CD4-positive, alpha-beta memory T cell (primary cell): ENCODE measurements around the gene DTNA. TPM values are rescaled to one million over a fixed set of nuclear protein-coding genes. Genes with fewer than 3 reads are reported as not detected.

ENCODE experiments used
- CTCF ChIA-PET: fragments of 350-600 bp; sonication (Branson Sonifier 250); formaldehyde crosslinking; loops from one replicate; lab custom pipeline; 2021; ENCODE audit warnings: inconsistent platforms; ENCODE audit not compliant: partially characterized antibody; lab: Charles Lee
- POLR2A ChIA-PET: fragments of 350-600 bp; sonication (Branson Sonifier 250); formaldehyde crosslinking; loops from one replicate; lab custom pipeline; 2021; ENCODE audit not compliant: partially characterized antibody; lab: Charles Lee
- DNase-seq, 5 donors: peaks; one replicate each; pipeline versions ENCODE4 v3.0.0 to v3.0.0-alpha.2; 2020 to 2022; ENCODE audit warnings: mixed read lengths in 1 of 5
- H3K27ac ChIP-seq: one replicate; pipeline ENCODE4 v1.7.0; 2013; ENCODE audit warnings: low read depth, low read length
- H3K27me3 ChIP-seq: 2 replicates; pipeline ENCODE4 v1.7.0; 2013; ENCODE audit warnings: mild to moderate bottlenecking, low read length, moderate library complexity; ENCODE audit not compliant: insufficient read depth
- H3K36me3 ChIP-seq: 2 replicates; pipeline ENCODE4 v1.7.0; 2013; ENCODE audit warnings: mild to moderate bottlenecking, low read length, moderate library complexity; ENCODE audit not compliant: insufficient read depth
- H3K4me1 ChIP-seq: 2 replicates; pipeline ENCODE4 v1.7.0; 2013; ENCODE audit warnings: mild to moderate bottlenecking, low read length, moderate library complexity; ENCODE audit not compliant: insufficient read depth
- H3K4me3 ChIP-seq, 2 donors: one replicate each; pipeline ENCODE4 v1.7.0; 2013; ENCODE audit warnings: low read length in 2 of 2, mild to moderate bottlenecking in 1 of 2
- H3K9me3 ChIP-seq, 2 donors: one replicate each; pipeline ENCODE4 v1.7.0; 2013; ENCODE audit warnings: low read length in 2 of 2, control low read depth in 1 of 2; ENCODE audit not compliant: control insufficient read depth in 1 of 2
- H3K27ac Mint-ChIP-seq, 7 donors: one replicate each; pipeline ENCODE4 v1.8.0; 2020 to 2021; ENCODE audit warnings: mixed read lengths in 7 of 7, mild to moderate bottlenecking in 6 of 7, inconsistent platforms in 3 of 7, moderate library complexity in 3 of 7
- H3K27me3 Mint-ChIP-seq, 2 donors: one replicate each; pipeline ENCODE4 v1.8.0; 2020 to 2021; ENCODE audit warnings: mixed read lengths in 2 of 2
- H3K36me3 Mint-ChIP-seq, 2 donors: one replicate each; pipeline ENCODE4 v1.8.0; 2020 to 2021; ENCODE audit warnings: mixed read lengths in 2 of 2, inconsistent platforms in 1 of 2, mild to moderate bottlenecking in 1 of 2
- H3K4me1 Mint-ChIP-seq, 4 donors: one replicate each; pipeline ENCODE4 v1.8.0; 2020 to 2021; ENCODE audit warnings: mixed read lengths in 4 of 4, mild to moderate bottlenecking in 1 of 4
- H3K4me3 Mint-ChIP-seq, 8 donors: one replicate each; pipeline ENCODE4 v1.8.0; 2020 to 2021; ENCODE audit warnings: mixed read lengths in 8 of 8, mild to moderate bottlenecking in 7 of 8, moderate library complexity in 6 of 8, inconsistent platforms in 3 of 8
- H3K9me3 Mint-ChIP-seq, 8 donors: one replicate each; pipeline ENCODE4 v1.8.0; 2020 to 2021; ENCODE audit warnings: mixed read lengths in 8 of 8, mild to moderate bottlenecking in 5 of 8, inconsistent platforms in 3 of 8, moderate library complexity in 1 of 8
- intact Hi-C: fragments of 100-400 bp; cut with micrococcal nuclease; formaldehyde crosslinking; loops from one replicate; pipeline ENCODE4 v1.15.1; 2023
- polyA plus RNA-seq, 2 donors: library from polyadenylated mRNA; unstranded; fragments of 300-500 nt; fragmentation: Illumina TruSeq; gene quantifications; one replicate each; pipeline ENCODE4 v1.2.3, GENCODE V29; 2021
- total RNA-seq, 2 experiments: library from RNA; stranded (reverse); gene quantifications; one replicate each; pipeline ENCODE4 v1.2.3, GENCODE V29; 2021

The DTNA gene
- total and polyA plus RNA-seq, 4 experiments from 2014 or later = 0.58 TPM; not detected in 3

DNA sequence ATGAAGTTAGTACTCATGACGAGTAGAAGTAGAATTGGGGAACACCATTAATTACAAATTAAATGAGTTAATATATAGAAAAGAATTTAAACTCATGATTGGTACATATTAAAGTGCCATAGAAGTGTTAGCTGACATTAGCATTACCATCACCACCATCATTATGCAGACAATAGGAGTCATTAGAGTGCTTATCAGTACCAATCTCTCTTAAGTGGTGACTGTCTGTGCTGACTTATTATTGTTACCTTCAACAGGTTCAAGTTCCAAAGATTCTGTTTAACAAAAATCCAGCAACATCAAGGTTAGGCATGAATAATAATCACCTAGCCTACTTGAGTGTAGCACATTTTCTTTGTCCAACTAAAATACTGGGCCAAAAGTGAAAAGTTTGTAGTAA lies 222.3 kb downstream of the DTNA start:
- H3K4me1 ChIP-seq = no peaks in the 10 kb centered on the region
- no peak for DNase-seq
- intact Hi-C loops = no loop called here
- ChIA-PET CTCF (no interaction called here), POLR2A (no interaction called here)
- H3K9me3 ChIP-seq = no peaks in the 10 kb centered on the region
- no peaks in the 10 kb centered on the region for H3K4me1 Mint-ChIP-seq
- H3K4me3 ChIP-seq = no peak overlapping the region
- no peaks in the 10 kb centered on the region for H3K9me3 Mint-ChIP-seq
- H3K36me3 ChIP-seq = no peaks in the 10 kb centered on the region
- H3K27me3 ChIP-seq = no peaks in the 10 kb centered on the region
- H3K27me3 Mint-ChIP-seq = peaks cover 2 to 3% of the 10 kb centered on the region in 2 donors
- H3K27ac Mint-ChIP-seq = no peak overlapping the region
- H3K4me3 Mint-ChIP-seq = no peak overlapping the region
- H3K36me3 Mint-ChIP-seq = no peaks in the 10 kb centered on the region
- no peak overlapping the region for H3K27ac ChIP-seq

DNA sequence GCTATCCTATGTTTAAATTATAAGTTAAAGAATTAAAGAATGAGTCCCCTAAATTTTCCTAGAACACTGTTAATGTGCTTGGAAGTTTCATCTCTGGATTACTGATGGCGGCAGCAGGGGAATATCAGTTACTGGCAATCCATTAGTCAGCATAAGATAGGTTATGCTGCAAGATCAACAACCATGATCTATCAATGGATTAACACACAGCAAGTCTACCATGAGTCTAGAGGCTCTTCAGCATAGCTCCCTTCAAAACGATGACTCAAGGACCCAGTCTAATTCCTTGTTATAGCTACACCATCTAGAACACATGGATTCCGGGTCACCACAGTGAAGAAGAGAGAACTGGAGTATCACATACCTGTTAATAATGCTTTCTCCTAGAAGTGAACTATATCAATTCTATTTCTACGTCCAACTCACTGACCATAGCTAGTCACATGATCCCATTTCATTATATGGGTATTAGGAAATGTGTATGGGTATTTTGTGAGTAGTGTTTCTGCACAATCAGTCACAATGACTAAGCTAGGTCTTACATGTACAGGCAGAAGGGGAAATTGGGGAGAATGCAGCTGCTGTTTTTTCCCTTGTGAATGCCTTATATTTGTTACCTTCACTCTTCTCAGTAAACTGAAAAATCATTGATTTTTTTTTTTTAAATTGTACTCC lies 222.8 kb downstream of the DTNA start:
- Histone ChIP-seq H3K4me3 (no peak overlapping the region), H3K27ac (no peak overlapping the region), H3K9me3 (no peaks in the 10 kb centered on the region), H3K4me1 (no peaks in the 10 kb centered on the region), H3K36me3 (no peaks in the 10 kb centered on the region), H3K27me3 (no peaks in the 10 kb centered on the region)
- H3K27ac Mint-ChIP-seq = no peak overlapping the region
- no peaks in the 10 kb centered on the region for H3K4me1 Mint-ChIP-seq
- intact Hi-C loops = no loop called here
- H3K27me3 Mint-ChIP-seq = peaks cover 2 to 6% of the 10 kb centered on the region in 2 donors
- peaks cover 0 to 2% (median 0%) of the 10 kb centered on the region in 8 donors for H3K9me3 Mint-ChIP-seq
- CTCF ChIA-PET = interaction anchor here (0.7 kb wide), 1 partner anchor 13 kb away, joined by 3 read pairs; no protein-coding TSS in a partner anchor
- no peak overlapping the region for H3K4me3 Mint-ChIP-seq
- POLR2A ChIA-PET = no interaction called here
- no peaks in the 10 kb centered on the region for H3K36me3 Mint-ChIP-seq
- DNase-seq = no peak

DNA sequence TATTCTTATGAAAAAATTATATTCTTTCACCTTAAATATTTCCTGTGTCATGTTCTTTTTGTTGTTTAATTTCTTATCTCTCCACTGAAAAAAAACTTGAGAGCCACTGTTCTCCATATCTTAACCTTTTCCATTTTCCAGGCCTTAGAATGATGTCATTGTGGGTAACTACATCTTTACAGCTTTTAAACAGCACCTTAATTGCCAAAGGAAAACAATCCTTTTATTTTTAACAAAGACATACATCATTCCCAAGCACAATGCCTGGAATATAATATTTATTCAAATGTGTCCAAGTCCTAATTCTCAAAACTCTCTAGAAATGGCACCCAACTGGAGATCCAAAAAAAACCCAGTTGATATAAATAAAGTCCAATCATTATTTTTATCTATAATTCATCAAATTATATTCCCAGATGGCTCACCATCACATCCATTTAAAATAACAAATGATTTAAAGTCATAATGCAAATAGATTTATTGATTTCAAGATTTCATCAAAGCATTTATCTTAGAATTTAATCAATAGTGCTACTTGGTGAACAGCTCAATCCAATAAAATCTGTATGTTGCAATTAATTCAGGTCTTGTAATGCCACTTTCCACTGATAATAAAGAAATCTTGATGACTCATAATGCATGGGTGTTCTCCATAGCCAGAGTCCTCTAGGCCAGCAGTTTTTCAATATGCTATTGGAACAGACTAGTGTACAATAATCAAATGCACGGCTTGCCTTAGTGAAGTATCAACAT lies 224.0 kb downstream of the DTNA start:
- H3K27ac Mint-ChIP-seq = no peak overlapping the region
- no peaks in the 10 kb centered on the region for H3K36me3 Mint-ChIP-seq
- Histone ChIP-seq H3K27ac (no peak overlapping the region), H3K4me3 (no peak overlapping the region), H3K36me3 (no peaks in the 10 kb centered on the region), H3K27me3 (no peaks in the 10 kb centered on the region), H3K4me1 (no peaks in the 10 kb centered on the region), H3K9me3 (no peaks in the 10 kb centered on the region)
- H3K9me3 Mint-ChIP-seq = peaks cover 0 to 2% (median 0%) of the 10 kb centered on the region in 8 donors
- ChIA-PET POLR2A (no interaction called here), CTCF (interaction anchor here (0.7 kb wide), 1 partner anchor 10 kb away, joined by 3 read pairs; no protein-coding TSS in a partner anchor)
- peaks cover 4 to 7% of the 10 kb centered on the region in 2 donors for H3K27me3 Mint-ChIP-seq
- no peaks in the 10 kb centered on the region for H3K4me1 Mint-ChIP-seq
- no peak overlapping the region for H3K4me3 Mint-ChIP-seq
- intact Hi-C loops = no loop called here
- DNase-seq = no peak

DNA sequence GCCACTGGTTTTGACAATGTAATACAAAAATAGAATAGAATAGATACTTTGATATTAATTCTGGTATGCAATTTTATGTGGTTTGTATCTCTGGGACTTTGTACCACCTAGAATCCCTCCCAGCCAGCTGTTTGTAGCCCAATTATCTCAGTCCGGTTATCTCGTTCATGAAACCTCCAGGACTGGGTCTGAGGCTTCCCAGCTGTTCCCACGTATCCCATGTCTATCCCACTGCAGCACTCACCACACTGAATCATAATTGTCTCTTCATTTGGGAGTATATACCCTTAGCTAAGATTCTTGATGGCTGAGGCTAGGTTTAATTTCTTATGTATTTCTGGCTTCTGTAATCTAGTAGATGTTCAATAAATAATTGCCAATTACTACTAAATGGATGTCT lies 226.7 kb downstream of the DTNA start:
- Histone ChIP-seq H3K27ac (no peak overlapping the region), H3K9me3 (no peaks in the 10 kb centered on the region), H3K4me3 (no peak overlapping the region), H3K4me1 (no peaks in the 10 kb centered on the region), H3K36me3 (no peaks in the 10 kb centered on the region), H3K27me3 (no peaks in the 10 kb centered on the region)
- no peak for DNase-seq
- H3K36me3 Mint-ChIP-seq = no peaks in the 10 kb centered on the region
- peaks cover 0 to 2% (median 0%) of the 10 kb centered on the region in 8 donors for H3K9me3 Mint-ChIP-seq
- H3K27ac Mint-ChIP-seq = no peak overlapping the region
- ChIA-PET POLR2A (no interaction called here), CTCF (no interaction called here)
- intact Hi-C loops = no loop called here
- no peaks in the 10 kb centered on the region for H3K4me1 Mint-ChIP-seq
- H3K4me3 Mint-ChIP-seq = no peak overlapping the region
- peaks cover 7 to 14% of the 10 kb centered on the region in 2 donors for H3K27me3 Mint-ChIP-seq

DNA sequence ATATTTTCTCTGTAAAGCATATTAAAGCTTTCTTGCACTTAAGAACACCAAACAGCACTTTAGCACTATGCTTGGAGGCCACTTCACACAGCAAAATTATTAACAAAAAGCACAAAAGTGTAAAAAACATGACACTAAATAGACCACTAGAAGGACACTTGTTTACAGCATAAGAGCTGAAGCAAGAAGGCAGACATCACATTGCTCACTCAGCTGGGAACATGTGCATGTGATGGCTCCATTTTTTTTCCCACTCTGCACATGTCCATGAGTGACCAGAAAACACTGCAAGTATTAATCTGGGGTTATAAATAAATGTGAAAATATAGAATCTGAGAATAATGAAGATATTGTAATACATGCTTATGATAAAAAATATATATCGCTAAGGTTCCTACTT lies 228.0 kb downstream of the DTNA start:
- no peaks in the 10 kb centered on the region for H3K9me3 ChIP-seq
- H3K4me1 ChIP-seq = no peaks in the 10 kb centered on the region
- Mint-ChIP-seq H3K9me3 (peaks cover 0 to 2% (median 0%) of the 10 kb centered on the region in 8 donors), H3K4me3 (no peak overlapping the region), H3K27me3 (peaks cover 12 to 19% of the 10 kb centered on the region in 2 donors), H3K27ac (no peak overlapping the region), H3K4me1 (no peaks in the 10 kb centered on the region), H3K36me3 (no peaks in the 10 kb centered on the region)
- POLR2A ChIA-PET = no interaction called here
- DNase-seq = no peak
- intact Hi-C loops = no loop called here
- CTCF ChIA-PET = no interaction called here
- no peaks in the 10 kb centered on the region for H3K36me3 ChIP-seq
- H3K27ac ChIP-seq = no peak overlapping the region
- H3K27me3 ChIP-seq = no peaks in the 10 kb centered on the region
- no peak overlapping the region for H3K4me3 ChIP-seq
